Neuronal stem cell (in vitro differentiated cells): ENCODE data around the gene TMEM164.
"Not testable (repeated sequence)": the region's sequence is repeated elsewhere in the genome, so short reads cannot be mapped to it uniquely, and the experiment has no call there.

Experiments
- DNase-seq: peaks from one replicate; pipeline ENCODE4 v3.0.0-alpha.2; 2013; ENCODE audit warnings: low spot score
- H2AFZ ChIP-seq: one replicate; pipeline ENCODE4 v1.6.1; 2013; ENCODE audit warnings: mild to moderate bottlenecking, low read length, inconsistent platforms
- H2AK5ac ChIP-seq: 2 replicates; pipeline ENCODE4 v1.6.1; 2013; ENCODE audit warnings: low read depth, mild to moderate bottlenecking, inconsistent platforms, low read length, moderate library complexity, mixed read lengths
- H2BK120ac ChIP-seq: 2 replicates; pipeline ENCODE4 v1.6.1; 2013; ENCODE audit warnings: low read depth, mild to moderate bottlenecking, inconsistent platforms, low read length, moderate library complexity, mixed read lengths
- H2BK12ac ChIP-seq: one replicate; pipeline ENCODE4 v1.6.1; 2013; ENCODE audit warnings: low read length, inconsistent platforms
- H2BK15ac ChIP-seq: 2 replicates; pipeline ENCODE4 v1.6.1; 2013; ENCODE audit warnings: mild to moderate bottlenecking, low read length, inconsistent platforms, mixed read lengths
- H2BK5ac ChIP-seq: one replicate; pipeline ENCODE4 v1.6.1; 2013; ENCODE audit warnings: inconsistent platforms, mild to moderate bottlenecking, low read length, moderate library complexity
- H3K14ac ChIP-seq: one replicate; pipeline ENCODE4 v1.6.1; 2013; ENCODE audit warnings: low read length, inconsistent platforms
- H3K18ac ChIP-seq: 2 replicates; pipeline ENCODE4 v1.6.1; 2013; ENCODE audit warnings: low read length, inconsistent platforms
- H3K23ac ChIP-seq: 2 replicates; pipeline ENCODE4 v1.6.1; 2013; ENCODE audit warnings: low read depth, mild to moderate bottlenecking, mixed read lengths, low read length, inconsistent platforms; ENCODE audit not compliant: poor library complexity
- H3K27ac ChIP-seq: replicated peaks from 3 replicates; pipeline ENCODE4 v1.5.1; 2013; ENCODE audit warnings: low read length, inconsistent platforms
- H3K27me3 ChIP-seq, 3 experiments: 2 replicates each; pipeline ENCODE4 v1.6.1; 2013; ENCODE audit warnings: low read length in 3 of 3, mild to moderate bottlenecking in 2 of 3, inconsistent platforms in 1 of 3, low read depth in 1 of 3, mixed read lengths in 1 of 3, moderate library complexity in 1 of 3; ENCODE audit not compliant: control insufficient read depth in 3 of 3, insufficient read depth in 3 of 3
- H3K36me3 ChIP-seq, 2 donors: replicated peaks in 1 of 2; 2 replicates each; pipeline ENCODE4 v1.6.1; 2013; ENCODE audit warnings: low read length in 2 of 2; ENCODE audit not compliant: control insufficient read depth in 2 of 2, insufficient read depth in 2 of 2
- H3K4ac ChIP-seq: 2 replicates; pipeline ENCODE4 v1.6.1; 2013; ENCODE audit warnings: inconsistent platforms, mild to moderate bottlenecking, low read length, moderate library complexity
- H3K4me1 ChIP-seq, 2 donors: 1 replicate in 1 of 2; 2 replicates in 1 of 2; pipeline ENCODE4 v1.6.1; 2013; ENCODE audit warnings: low read length in 2 of 2, low read depth in 1 of 2; ENCODE audit not compliant: control insufficient read depth in 2 of 2, insufficient read depth in 1 of 2
- H3K4me2 ChIP-seq: one replicate; pipeline ENCODE4 v1.6.1; 2013; ENCODE audit warnings: mild to moderate bottlenecking, low read length, inconsistent platforms; ENCODE audit not compliant: insufficient read depth, poor library complexity, severe bottlenecking
- H3K4me3 ChIP-seq, 2 donors: 2 replicates each; pipeline ENCODE4 v1.5.1; 2013; ENCODE audit warnings: low read length in 2 of 2, mild to moderate bottlenecking in 2 of 2, inconsistent platforms in 1 of 2, moderate library complexity in 1 of 2
- H3K79me1 ChIP-seq: one replicate; pipeline ENCODE4 v1.6.1; 2013; ENCODE audit warnings: low read depth, mild to moderate bottlenecking, inconsistent platforms, low read length, moderate library complexity
- H3K9ac ChIP-seq: one replicate; pipeline ENCODE4 v1.6.1; 2013; ENCODE audit warnings: mild to moderate bottlenecking, low read depth, low read length, inconsistent platforms; ENCODE audit not compliant: poor library complexity
- H3K9me3 ChIP-seq, 2 donors: replicated peaks in 1 of 2; 2 replicates each; pipeline versions ENCODE3 to v1.6.1; 2013; ENCODE audit warnings: low read length in 2 of 2, mild to moderate bottlenecking in 2 of 2, inconsistent platforms in 1 of 2, low read depth in 1 of 2, mixed read lengths in 1 of 2, moderate library complexity in 1 of 2; ENCODE audit not compliant: control insufficient read depth in 2 of 2, insufficient read depth in 1 of 2
- H4K8ac ChIP-seq: one replicate; pipeline ENCODE4 v1.6.1; 2013; ENCODE audit warnings: low read depth, mild to moderate bottlenecking, inconsistent platforms, low read length, moderate library complexity
- H4K91ac ChIP-seq: one replicate; pipeline ENCODE4 v1.6.1; 2013; ENCODE audit warnings: low read length, low read depth, mild to moderate bottlenecking, inconsistent platforms; ENCODE audit not compliant: poor library complexity
- WGBS, 2 donors: extraction: QIAGEN DNeasy Blood & Tissue Kit; methylation state at CpG; one replicate each; pipeline ENCODE4 v1.1.7; 2013; ENCODE audit warnings: missing lambda C conversion rate in 2 of 2, mixed read lengths in 1 of 2; ENCODE audit not compliant: insufficient read length in 2 of 2, insufficient replicate concordance in 1 of 2; ENCODE audit errors: extremely low coverage in 2 of 2; 5-methylcytosine and 5-hydroxymethylcytosine counted together

Gene TMEM164

DNA sequence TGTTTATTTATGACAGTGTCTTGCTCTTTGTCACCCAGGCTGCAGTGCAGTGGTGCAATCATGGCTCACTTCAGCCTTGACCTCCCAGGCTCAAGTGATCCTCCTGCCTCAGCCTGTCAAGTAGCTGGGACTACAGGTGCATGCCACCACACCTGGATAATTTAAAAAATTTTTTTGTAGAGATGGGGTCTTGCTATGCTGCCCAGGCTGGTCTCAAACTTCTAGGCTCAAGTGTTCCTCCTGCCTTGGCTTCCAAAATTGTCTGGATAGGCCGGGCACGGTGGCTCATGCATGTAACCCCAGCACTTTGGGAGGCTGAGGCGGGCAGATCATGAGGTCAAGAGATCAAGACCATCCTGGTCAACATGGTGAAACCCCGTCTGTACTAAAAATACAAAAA is 32.1 kb upstream of the TMEM164 start:
- DNase-seq, H3K27ac ChIP-seq, H2BK120ac ChIP-seq, H3K4me1 ChIP-seq, H2AFZ ChIP-seq, H3K4ac ChIP-seq, H4K8ac ChIP-seq, H3K23ac ChIP-seq, H3K4me3 ChIP-seq, H3K18ac ChIP-seq, H3K9me3 ChIP-seq, H2BK15ac ChIP-seq, H3K36me3 ChIP-seq, H2AK5ac ChIP-seq, H3K27me3 ChIP-seq, H3K9ac ChIP-seq, H3K14ac ChIP-seq, H2BK12ac ChIP-seq, H2BK5ac ChIP-seq, H3K4me2 ChIP-seq, H3K79me1 ChIP-seq, H4K91ac ChIP-seq: not testable (repeated sequence)
- no CpG with 5 or more reads among the region's 4 CpGs for WGBS, 2 donors

DNA sequence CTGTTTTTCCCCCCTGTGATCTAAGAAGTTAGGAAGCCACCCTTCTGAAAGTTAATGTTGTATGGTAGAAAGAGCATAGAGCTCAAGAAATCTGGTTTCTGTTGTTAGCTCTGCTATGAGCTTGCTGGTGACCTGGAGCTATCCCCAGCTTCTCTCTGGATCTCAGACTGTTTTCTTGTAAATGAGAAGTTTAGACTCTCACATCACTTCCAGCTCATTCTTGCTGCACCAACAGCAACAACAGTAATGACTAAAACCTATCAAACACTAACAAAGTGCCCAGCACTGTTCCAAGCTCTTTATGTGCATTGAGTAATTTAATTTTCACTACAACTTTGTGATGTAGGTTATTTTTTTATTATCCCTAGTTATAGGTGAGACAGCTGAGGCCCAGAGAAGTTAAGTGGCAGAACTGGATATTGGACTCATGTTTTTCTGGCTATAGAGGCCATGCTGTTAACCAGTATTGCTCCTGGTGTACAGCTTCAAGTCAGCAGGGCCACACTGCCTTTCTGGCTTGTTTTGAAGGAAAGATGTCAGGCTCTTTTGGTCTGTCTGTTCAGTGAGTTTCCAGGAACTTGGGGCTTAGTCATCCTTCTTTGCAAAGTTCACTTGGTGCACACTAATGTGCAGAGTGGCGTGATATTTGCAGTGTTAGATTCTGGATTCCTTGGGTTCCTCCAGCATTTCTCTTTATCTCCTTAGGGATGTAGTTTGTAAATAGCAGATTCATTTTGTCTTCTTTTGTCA is 27.8 kb upstream of the TMEM164 start:
- H3K9ac ChIP-seq = no peak overlapping the region
- DNase-seq = no peak
- WGBS, 2 donors = no CpG with 5 or more reads among the region's 1 CpG

DNA sequence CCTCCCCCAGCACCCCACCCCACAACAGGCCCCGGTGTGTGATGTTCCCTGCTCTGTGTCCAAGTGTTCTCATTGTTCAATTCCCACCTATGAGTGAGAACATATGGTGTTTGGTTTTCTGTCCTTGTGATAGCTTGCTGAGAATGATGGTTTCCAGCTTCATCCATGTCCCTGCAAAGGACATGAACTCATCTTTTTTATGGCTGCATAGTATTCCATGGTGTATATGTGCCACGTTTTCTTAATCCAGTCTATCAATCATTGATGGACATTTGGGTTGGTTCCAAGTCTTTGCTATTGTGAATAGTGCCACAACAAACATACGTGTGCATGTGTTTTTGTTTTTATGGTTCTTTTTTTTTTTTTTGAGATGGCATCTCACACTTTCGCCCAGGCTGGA is 17.7 kb upstream of the TMEM164 start:
- H3K27me3 ChIP-seq = peaks cover 0 to 12% (median 0%) of the 10 kb centered on the region in 3 experiments
- not testable (repeated sequence) for H3K14ac ChIP-seq, H2BK120ac ChIP-seq, H3K18ac ChIP-seq, H3K36me3 ChIP-seq, DNase-seq, H2BK5ac ChIP-seq, H3K4me1 ChIP-seq, H3K9me3 ChIP-seq, H3K4ac ChIP-seq, H2AK5ac ChIP-seq, H3K23ac ChIP-seq, H2BK12ac ChIP-seq, H3K4me2 ChIP-seq, H3K27ac ChIP-seq, H2BK15ac ChIP-seq, H2AFZ ChIP-seq, H3K9ac ChIP-seq, H3K79me1 ChIP-seq, H4K91ac ChIP-seq, H3K4me3 ChIP-seq, H4K8ac ChIP-seq
- WGBS, 2 donors = no CpG with 5 or more reads among the region's 4 CpGs

More for the DNA sequence above, 27.8 kb upstream of the TMEM164 start:
- Histone ChIP-seq H3K4me3 (no peak overlapping the region), H4K8ac (no peak overlapping the region), H2BK120ac (no peak overlapping the region), H3K27ac (no peak overlapping the region), H2AK5ac (no peak overlapping the region), H2BK12ac (no peak overlapping the region), H3K23ac (no peak overlapping the region), H3K14ac (no peak overlapping the region), H2AFZ (no peak overlapping the region), H3K36me3 (no peaks in the 10 kb centered on the region), H3K18ac (no peak overlapping the region), H3K4me1 (no peaks in the 10 kb centered on the region), H2BK5ac (no peak overlapping the region), H3K79me1 (no peaks in the 10 kb centered on the region), H3K27me3 (no peaks in the 10 kb centered on the region), H4K91ac (no peak overlapping the region), H2BK15ac (no peak overlapping the region), H3K4me2 (no peak overlapping the region), H3K9me3 (no peaks in the 10 kb centered on the region), H3K4ac (no peak overlapping the region)

DNA sequence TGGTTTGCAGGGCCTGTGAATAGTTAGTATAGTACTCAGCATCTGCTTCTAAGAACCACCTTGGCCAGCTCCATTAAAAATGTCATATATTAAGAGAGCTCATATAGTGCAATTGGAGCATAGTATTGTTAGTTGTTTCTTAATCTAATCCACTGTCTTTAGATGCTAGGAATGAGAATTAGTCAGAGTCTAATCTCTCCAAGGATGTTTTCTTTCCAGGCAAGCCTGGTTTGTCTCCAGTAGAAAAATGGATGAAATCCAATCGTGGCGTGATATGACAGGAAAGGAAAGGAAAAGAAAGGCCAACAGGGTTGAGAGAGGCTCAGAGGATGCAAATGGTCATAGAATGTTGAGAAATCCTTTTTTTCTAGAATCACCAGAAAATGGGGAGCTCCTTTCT is 15.0 kb upstream of the TMEM164 start:
- DNase-seq = no peak
- no peak overlapping the region for H3K4me3 ChIP-seq

More for the DNA sequence above, 15.0 kb upstream of the TMEM164 start:
- Histone ChIP-seq H3K27me3 (peaks cover 0 to 17% (median 0%) of the 10 kb centered on the region in 3 experiments), H3K23ac (no peak overlapping the region), H3K79me1 (no peaks in the 10 kb centered on the region), H2BK12ac (no peak overlapping the region), H3K4ac (no peak overlapping the region), H3K9ac (no peak overlapping the region), H3K4me1 (no peaks in the 10 kb centered on the region), H4K91ac (no peak overlapping the region), H3K14ac (no peak overlapping the region), H3K18ac (no peak overlapping the region), H2AK5ac (no peak overlapping the region), H3K27ac (no peak overlapping the region), H2BK5ac (no peak overlapping the region), H2AFZ (no peak overlapping the region), H3K4me2 (no peak overlapping the region), H2BK15ac (no peak overlapping the region), H3K36me3 (no peaks in the 10 kb centered on the region), H4K8ac (no peak overlapping the region), H3K9me3 (no peaks in the 10 kb centered on the region), H2BK120ac (no peak overlapping the region)
- WGBS, 2 donors = no CpG with 5 or more reads among the region's 2 CpGs
